Activated CD4-positive, alpha-beta T cell treated with anti-CD3 and anti-CD28 coated beads, Interleukin-2, amount 10 ng/mL, durations not matched to agents 7 days and 5 days (primary cell): ENCODE data around the gene SCN4B. TPM values are rescaled to one million over a fixed set of nuclear protein-coding genes. Genes with fewer than 3 reads are reported as not detected.

Source experiments
- CTCF ChIA-PET: fragments of 350-600 bp; sonication (Branson Sonifier 250); formaldehyde crosslinking; loops from one replicate; lab custom pipeline; 2021; ENCODE audit warnings: antibody characterized with exemption; lab: Charles Lee
- POLR2A ChIA-PET: fragments of 350-600 bp; sonication (Branson Sonifier 250); formaldehyde crosslinking; loops from one replicate; lab custom pipeline; 2021; ENCODE audit warnings: antibody characterized with exemption; lab: Charles Lee
- DNase-seq: peaks from one replicate; pipeline ENCODE4 v3.0.0-alpha.2; 2020
- H3K27ac Mint-ChIP-seq: one replicate; pipeline ENCODE4 v1.8.0; 2021; ENCODE audit warnings: mild to moderate bottlenecking, moderate library complexity, mixed read lengths
- H3K27me3 Mint-ChIP-seq: one replicate; pipeline ENCODE4 v1.8.0; 2021; ENCODE audit warnings: mixed read lengths
- H3K36me3 Mint-ChIP-seq: one replicate; pipeline ENCODE4 v1.8.0; 2021; ENCODE audit warnings: low read depth, mixed read lengths
- H3K4me1 Mint-ChIP-seq: one replicate; pipeline ENCODE4 v1.8.0; 2021; ENCODE audit warnings: mixed read lengths
- H3K4me3 Mint-ChIP-seq: one replicate; pipeline ENCODE4 v1.8.0; 2021; ENCODE audit warnings: mild to moderate bottlenecking, moderate library complexity, mixed read lengths
- H3K9me3 Mint-ChIP-seq: one replicate; pipeline ENCODE4 v1.8.0; 2021; ENCODE audit warnings: mixed read lengths
- total RNA-seq, 2 experiments: library from RNA; stranded (reverse); gene quantifications; one replicate each; pipeline ENCODE4 v1.2.3, GENCODE V29; 2021

SCN4B gene
- total RNA-seq, 2 experiments from 2014 or later: 0.10 TPM; not detected in 1

DNA sequence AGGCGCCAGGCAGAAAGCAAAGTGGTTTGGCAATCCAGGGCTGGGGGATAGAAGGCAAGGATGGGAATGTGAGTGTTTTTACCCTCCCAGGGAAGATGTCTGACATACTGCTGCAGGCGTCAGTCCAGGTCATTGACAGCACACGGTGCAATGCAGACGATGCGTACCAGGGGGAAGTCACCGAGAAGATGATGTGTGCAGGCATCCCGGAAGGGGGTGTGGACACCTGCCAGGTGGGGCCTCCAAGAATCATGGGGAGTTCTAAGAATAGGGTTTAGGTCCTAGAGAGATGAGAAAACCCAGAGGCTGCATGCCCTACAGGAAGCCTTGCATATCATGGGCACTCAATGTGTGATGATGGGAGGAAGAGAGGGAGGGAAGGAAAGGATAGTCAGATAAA is 37.6 kb downstream of the SCN4B start:
- POLR2A ChIA-PET: no interaction called here
- no peak for DNase-seq
- Mint-ChIP-seq H3K36me3 (no peaks in the 10 kb centered on the region), H3K27me3 (peaks cover 10% of the 10 kb centered on the region), H3K4me1 (peaks cover 13% of the 10 kb centered on the region), H3K4me3 (no peak overlapping the region), H3K9me3 (no peaks in the 10 kb centered on the region), H3K27ac (no peak overlapping the region)
- CTCF ChIA-PET: interaction anchor here (1.6 kb wide), 1 partner anchor 12 kb away, joined by 3 read pairs; no protein-coding TSS in a partner anchor

DNA sequence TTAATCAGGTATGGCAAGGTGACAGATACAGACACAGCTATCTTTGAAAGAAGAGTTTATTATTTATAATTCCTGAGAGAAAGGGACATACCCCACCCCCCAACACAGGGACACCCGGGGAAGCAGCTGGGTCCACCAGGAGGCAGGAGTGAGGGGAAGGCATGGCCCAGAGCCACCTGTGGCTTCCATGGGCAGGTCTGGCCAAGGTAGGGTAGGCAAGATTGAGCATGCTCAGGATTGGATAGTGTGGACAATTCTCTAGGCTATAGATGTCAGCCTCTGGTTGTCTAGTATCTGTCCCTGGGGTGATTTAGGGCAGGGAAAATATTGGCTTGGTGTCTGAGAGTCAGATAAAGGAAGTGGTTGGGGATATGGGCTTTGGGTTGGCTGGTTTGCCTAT is 38.4 kb downstream of the SCN4B start:
- Mint-ChIP-seq H3K9me3 (no peaks in the 10 kb centered on the region), H3K4me1 (peaks cover 13% of the 10 kb centered on the region), H3K27me3 (peaks cover 8% of the 10 kb centered on the region), H3K4me3 (no peak overlapping the region), H3K36me3 (no peaks in the 10 kb centered on the region), H3K27ac (no peak overlapping the region)
- no peak for DNase-seq
- POLR2A ChIA-PET: no interaction called here
- CTCF ChIA-PET: interaction anchor here (1.2 kb wide), 1 partner anchor 61 kb away, joined by 3 read pairs; no protein-coding TSS in a partner anchor

DNA sequence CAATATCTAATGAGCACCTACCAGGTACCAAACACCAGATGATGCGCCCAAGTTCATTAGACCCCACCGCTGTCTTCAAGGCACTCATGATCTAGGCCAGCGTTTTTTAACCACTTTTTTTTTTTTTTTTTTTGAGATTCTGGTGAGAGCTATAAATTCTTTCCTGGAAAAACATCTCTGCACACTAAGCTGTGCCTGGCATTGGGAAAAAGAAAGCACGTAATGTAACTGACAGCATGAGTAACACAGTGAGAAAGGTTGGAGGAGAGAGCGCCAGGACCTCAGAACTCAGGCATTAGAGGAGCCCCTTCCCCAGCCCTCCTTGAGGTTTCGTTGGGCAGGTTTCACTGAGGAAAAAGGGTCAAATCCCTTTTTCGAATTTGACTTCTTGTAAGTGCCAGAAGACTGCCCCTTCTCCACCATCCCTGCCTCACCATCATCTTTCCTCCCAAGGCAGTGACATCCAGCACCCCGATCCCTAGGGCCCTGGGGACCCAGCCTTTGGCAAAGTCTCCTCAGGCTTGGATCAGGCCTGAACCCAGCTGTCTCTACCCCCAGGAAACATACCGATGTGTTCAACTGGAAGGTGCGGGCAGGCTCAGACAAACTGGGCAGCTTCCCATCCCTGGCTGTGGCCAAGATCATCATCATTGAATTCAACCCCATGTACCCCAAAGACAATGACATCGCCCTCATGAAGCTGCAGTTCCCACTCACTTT is 39.8 kb downstream of the SCN4B start:
- no peak for DNase-seq
- Mint-ChIP-seq H3K27me3 (peaks cover 2% of the 10 kb centered on the region), H3K36me3 (no peaks in the 10 kb centered on the region), H3K9me3 (no peaks in the 10 kb centered on the region), H3K27ac (no peak overlapping the region), H3K4me3 (no peak overlapping the region), H3K4me1 (peaks cover 13% of the 10 kb centered on the region)
- ChIA-PET CTCF (interaction anchor here (0.5 to 1.0 kb wide), 2 partner anchors 34 to 149 kb away, joined by 3 read pairs; no protein-coding TSS in a partner anchor), POLR2A (no interaction called here)

DNA sequence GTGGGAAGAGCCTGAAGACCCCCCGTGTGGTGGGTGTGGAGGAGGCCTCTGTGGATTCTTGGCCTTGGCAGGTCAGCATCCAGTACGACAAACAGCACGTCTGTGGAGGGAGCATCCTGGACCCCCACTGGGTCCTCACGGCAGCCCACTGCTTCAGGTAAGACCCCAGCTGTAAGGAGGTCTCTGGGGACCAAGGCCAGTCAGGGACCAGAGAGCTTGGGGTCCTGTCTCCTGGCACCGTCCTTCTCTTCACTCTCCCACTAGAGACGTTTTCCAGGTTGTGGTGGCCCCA is 40.9 kb downstream of the SCN4B start:
- ChIA-PET POLR2A (no interaction called here), CTCF (no interaction called here)
- Mint-ChIP-seq H3K27me3 (peaks cover 4% of the 10 kb centered on the region), H3K4me1 (peaks cover 11% of the 10 kb centered on the region), H3K9me3 (no peaks in the 10 kb centered on the region), H3K4me3 (no peak overlapping the region), H3K36me3 (no peaks in the 10 kb centered on the region), H3K27ac (no peak overlapping the region)
- DNase-seq: no peak

- Mint-ChIP-seq H3K36me3 (no peaks in the 10 kb centered on the region), H3K27me3 (peaks cover 4% of the 10 kb centered on the region), H3K4me1 (peaks cover 11% of the 10 kb centered on the region), H3K27ac (no peak overlapping the region), H3K9me3 (no peaks in the 10 kb centered on the region), H3K4me3 (no peak overlapping the region)
- DNase-seq: no peak
- POLR2A ChIA-PET: no interaction called here
- CTCF ChIA-PET: no interaction called here
These were observed 41.4 kb downstream of the SCN4B start for GRCh38 chr11:118111019-118111743.

GRCh38 chr11:118109231-118109630 is 43.4 kb downstream of the SCN4B start:
- Mint-ChIP-seq H3K27ac (no peak overlapping the region), H3K36me3 (no peaks in the 10 kb centered on the region), H3K9me3 (no peaks in the 10 kb centered on the region), H3K27me3 (peaks cover 7% of the 10 kb centered on the region), H3K4me1 (peaks cover 2% of the 10 kb centered on the region), H3K4me3 (no peak overlapping the region)
- DNase-seq: no peak
- ChIA-PET CTCF (interaction anchor here (1.0 to 1.1 kb wide), 2 partner anchors 21 to 25 kb away, joined by 3 read pairs; no protein-coding TSS in a partner anchor), POLR2A (no interaction called here)

GRCh38 chr11:118108513-118108912 is 44.1 kb downstream of the SCN4B start:
- Mint-ChIP-seq H3K4me3 (no peak overlapping the region), H3K36me3 (no peaks in the 10 kb centered on the region), H3K27ac (no peak overlapping the region), H3K27me3 (peaks cover 7% of the 10 kb centered on the region), H3K9me3 (no peaks in the 10 kb centered on the region), H3K4me1 (no peaks in the 10 kb centered on the region)
- ChIA-PET CTCF (interaction anchor here (1.0 to 1.1 kb wide), 2 partner anchors 25 to 35 kb away, joined by 3 to 4 read pairs; no protein-coding TSS in a partner anchor), POLR2A (no interaction called here)
- DNase-seq: no peak

DNA sequence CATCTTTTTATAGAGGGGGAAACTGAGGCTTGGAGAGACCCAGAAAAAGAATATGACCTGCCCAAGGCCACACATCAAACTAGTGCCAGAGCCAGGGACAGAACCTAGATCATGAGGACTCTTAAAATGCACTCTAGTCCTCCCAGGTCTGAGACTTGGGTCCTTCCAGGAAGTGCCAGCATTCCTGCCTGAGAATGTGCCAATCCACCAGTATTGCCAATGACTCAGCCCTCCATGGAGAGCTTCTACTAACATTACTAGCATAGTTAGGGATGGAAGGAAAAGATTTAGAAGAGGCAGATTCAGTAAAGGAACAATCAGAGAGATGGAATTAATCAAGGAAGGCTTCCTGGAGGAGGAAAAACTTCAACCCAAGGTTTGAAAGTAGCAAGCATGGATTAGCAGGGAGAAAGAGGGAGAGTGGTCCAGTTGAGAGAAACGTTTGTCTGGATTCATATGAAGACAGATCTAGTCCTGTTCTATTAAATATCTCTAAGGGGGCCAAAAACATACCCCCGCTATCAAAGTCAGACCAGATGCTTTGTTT is 45.8 kb downstream of the SCN4B start:
- Mint-ChIP-seq H3K9me3 (no peaks in the 10 kb centered on the region), H3K4me1 (no peaks in the 10 kb centered on the region), H3K4me3 (no peak overlapping the region), H3K27me3 (peaks cover 7% of the 10 kb centered on the region), H3K27ac (no peak overlapping the region), H3K36me3 (no peaks in the 10 kb centered on the region)
- ChIA-PET CTCF (interaction anchor here (0.7 kb wide), 1 partner anchor 204 kb away, joined by 5 read pairs; no protein-coding TSS in a partner anchor), POLR2A (no interaction called here)
- no peak for DNase-seq

- H3K27me3 Mint-ChIP-seq: peaks cover 7% of the 10 kb centered on the region
- POLR2A ChIA-PET: no interaction called here
- H3K4me1 Mint-ChIP-seq: no peaks in the 10 kb centered on the region
- H3K4me3 Mint-ChIP-seq: no peak overlapping the region
- CTCF ChIA-PET: interaction anchor here (0.6 kb wide), 1 partner anchor 846 kb away, joined by 3 read pairs; no protein-coding TSS in a partner anchor
- no peak overlapping the region for H3K27ac Mint-ChIP-seq
- no peak for DNase-seq
- no peaks in the 10 kb centered on the region for H3K36me3 Mint-ChIP-seq
- no peaks in the 10 kb centered on the region for H3K9me3 Mint-ChIP-seq
These were observed 46.8 kb downstream of the SCN4B start for GRCh38 chr11:118105657-118106305.

GRCh38 chr11:118104491-118104890 is 48.1 kb downstream of the SCN4B start:
- H3K27ac Mint-ChIP-seq: no peak overlapping the region
- ChIA-PET POLR2A (no interaction called here), CTCF (interaction anchor here (0.6 kb wide), 1 partner anchor 74 kb away, joined by 3 read pairs; no protein-coding TSS in a partner anchor)
- no peak for DNase-seq
- H3K4me3 Mint-ChIP-seq: no peak overlapping the region
- H3K36me3 Mint-ChIP-seq: no peaks in the 10 kb centered on the region
- H3K9me3 Mint-ChIP-seq: no peaks in the 10 kb centered on the region
- no peaks in the 10 kb centered on the region for H3K4me1 Mint-ChIP-seq
- H3K27me3 Mint-ChIP-seq: peaks cover 7% of the 10 kb centered on the region

DNA sequence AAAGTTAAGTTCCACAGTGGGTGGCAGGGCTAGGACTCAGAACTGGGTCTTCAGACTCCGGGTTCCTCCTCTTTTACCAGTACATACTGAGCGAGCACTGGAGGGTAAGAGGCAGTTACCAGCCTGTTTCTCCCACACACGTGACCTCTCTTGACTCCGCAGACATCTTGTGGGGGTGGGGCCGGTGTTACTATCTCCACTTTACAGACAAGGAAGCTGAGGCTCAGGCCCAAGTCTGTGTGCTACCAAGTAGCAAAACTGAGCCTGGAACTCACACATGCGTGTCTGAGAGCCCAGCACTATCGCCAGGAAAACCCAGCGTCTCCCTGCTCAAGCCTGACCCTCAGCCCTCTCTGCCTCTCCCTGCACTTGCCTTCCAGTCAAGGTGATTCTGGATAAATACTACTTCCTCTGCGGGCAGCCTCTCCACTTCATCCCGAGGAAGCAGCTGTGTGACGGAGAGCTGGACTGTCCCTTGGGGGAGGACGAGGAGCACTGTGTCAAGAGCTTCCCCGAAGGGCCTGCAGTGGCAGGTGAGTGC is 49.8 kb downstream of the SCN4B start:
- Mint-ChIP-seq H3K4me3 (no peak overlapping the region), H3K27ac (no peak overlapping the region), H3K36me3 (no peaks in the 10 kb centered on the region), H3K27me3 (peaks cover 7% of the 10 kb centered on the region), H3K9me3 (no peaks in the 10 kb centered on the region), H3K4me1 (no peaks in the 10 kb centered on the region)
- POLR2A ChIA-PET: no interaction called here
- CTCF ChIA-PET: no interaction called here
- no peak for DNase-seq

GRCh38 chr11:118100691-118101232 is 51.9 kb downstream of the SCN4B start:
- Mint-ChIP-seq H3K27me3 (peaks cover 7% of the 10 kb centered on the region), H3K27ac (no peak overlapping the region), H3K9me3 (no peaks in the 10 kb centered on the region), H3K4me1 (no peaks in the 10 kb centered on the region), H3K4me3 (no peak overlapping the region), H3K36me3 (no peaks in the 10 kb centered on the region)
- no peak for DNase-seq
- ChIA-PET POLR2A (no interaction called here), CTCF (interaction anchor here (0.6 to 1.2 kb wide), 3 partner anchors 12 to 749 kb away, joined by 3 read pairs; no protein-coding TSS in a partner anchor)
